Measurements from ENCODE around the gene APBA1. TPM values are rescaled to one million over a fixed set of nuclear protein-coding genes. Genes with fewer than 3 reads are reported as not detected.

Gene APBA1
- total and polyA plus RNA-seq, 2 donors (not counting 3 experiments of a cell fraction or from before 2014, with no cell fraction given) = 6.1 to 11.3 TPM

DNA sequence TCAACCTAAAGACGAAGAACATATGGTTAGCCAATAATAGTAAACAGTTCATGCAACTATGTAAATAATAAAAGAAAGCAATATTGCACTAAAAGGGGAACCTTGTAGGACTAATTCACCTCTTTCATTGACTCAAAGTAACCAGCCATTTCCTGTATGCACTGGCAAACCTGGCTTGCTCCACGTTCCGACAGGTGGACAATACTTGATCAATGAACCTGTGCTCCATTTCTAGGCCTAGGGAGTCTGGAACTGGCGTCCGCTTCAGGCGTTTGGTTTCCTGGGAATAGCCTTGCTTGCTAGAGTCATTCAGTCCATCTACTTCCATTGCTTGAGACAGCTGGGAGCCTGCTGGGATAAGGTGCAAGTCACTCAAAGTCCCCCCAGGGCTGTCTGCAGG lies 46.0 kb upstream of the APBA1 start:
- FAIRE-seq (no peak), DNase-seq (ENCODE audit: low read depth, low spot score) (no peak)
- Histone ChIP-seq H3K27ac (ENCODE audit: insufficient read depth, low read depth, low read length) (no peak overlapping the region), H4K20me1 (replicated peaks; ENCODE audit: control insufficient read depth, extremely low read depth, insufficient read depth, low read length) (no peaks in the 10 kb centered on the region), H3K4me2 (ENCODE audit: insufficient read depth, low read length) (no peak overlapping the region), H3K9me3 (replicated peaks; ENCODE audit: control insufficient read depth, insufficient read depth, low read length) (no peaks in the 10 kb centered on the region), H3K4me3 (replicated peaks in 1 of 3; ENCODE audit: insufficient read depth in 1 of 3, low read depth in 1 of 3, low read length in 3 of 3) (no peak overlapping the region), H3K27me3 (ENCODE audit: control insufficient read depth in 2 of 2, insufficient read depth in 2 of 2, low read length in 2 of 2) (no peaks in the 10 kb centered on the region), H3K36me3 (ENCODE audit: control insufficient read depth in 2 of 2, extremely low read depth in 1 of 2, insufficient read depth in 2 of 2, low read length in 2 of 2) (peaks cover 3 to 5% of the 10 kb centered on the region in 2 experiments), H3K9ac (replicated peaks; ENCODE audit: extremely low read depth, insufficient read depth, low read length) (no peak overlapping the region), H3K4me1 (ENCODE audit: control insufficient read depth, extremely low read depth, insufficient read depth, low read length) (no peaks in the 10 kb centered on the region), H3K79me2 (ENCODE audit: control insufficient read depth, insufficient read depth, low read length) (no peaks in the 10 kb centered on the region), H3K9me1 (replicated peaks; ENCODE audit: control insufficient read depth, extremely low read depth, insufficient read depth, low read length) (no peaks in the 10 kb centered on the region), H2AFZ (ENCODE audit: low read depth, low read length) (no peak overlapping the region)
- intact Hi-C loops (cut with micrococcal nuclease) = no loop called here
- TF ChIP-seq GATA2 (IDR thresholded peaks at IDR 0.05; ENCODE audit: insufficient read depth, insufficient read length, low read depth, low read length) = no peak
- TF ChIP-seq EZH2 (IDR thresholded peaks at IDR 0.05; ENCODE audit: borderline replicate concordance, low read depth, low read length, severe bottlenecking) = no peak
- no peak for TF ChIP-seq MYC (IDR thresholded peaks at IDR 0.05; ENCODE audit: low read depth, low read length)
- no peak for TF ChIP-seq JUN (IDR thresholded peaks at IDR 0.05; ENCODE audit: borderline replicate concordance, insufficient read depth, insufficient read length, low read depth)
- TF ChIP-seq, protein P1, sequence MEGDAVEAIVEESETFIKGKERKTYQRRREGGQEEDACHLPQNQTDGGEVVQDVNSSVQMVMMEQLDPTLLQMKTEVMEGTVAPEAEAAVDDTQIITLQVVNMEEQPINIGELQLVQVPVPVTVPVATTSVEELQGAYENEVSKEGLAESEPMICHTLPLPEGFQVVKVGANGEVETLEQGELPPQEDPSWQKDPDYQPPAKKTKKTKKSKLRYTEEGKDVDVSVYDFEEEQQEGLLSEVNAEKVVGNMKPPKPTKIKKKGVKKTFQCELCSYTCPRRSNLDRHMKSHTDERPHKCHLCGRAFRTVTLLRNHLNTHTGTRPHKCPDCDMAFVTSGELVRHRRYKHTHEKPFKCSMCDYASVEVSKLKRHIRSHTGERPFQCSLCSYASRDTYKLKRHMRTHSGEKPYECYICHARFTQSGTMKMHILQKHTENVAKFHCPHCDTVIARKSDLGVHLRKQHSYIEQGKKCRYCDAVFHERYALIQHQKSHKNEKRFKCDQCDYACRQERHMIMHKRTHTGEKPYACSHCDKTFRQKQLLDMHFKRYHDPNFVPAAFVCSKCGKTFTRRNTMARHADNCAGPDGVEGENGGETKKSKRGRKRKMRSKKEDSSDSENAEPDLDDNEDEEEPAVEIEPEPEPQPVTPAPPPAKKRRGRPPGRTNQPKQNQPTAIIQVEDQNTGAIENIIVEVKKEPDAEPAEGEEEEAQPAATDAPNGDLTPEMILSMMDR (IDR thresholded peaks at IDR 0.05; ENCODE audit: extremely low read depth in 1 of 2, insufficient read depth in 1 of 2, low read depth in 1 of 2, low read length in 2 of 2) = no peak
- TF ChIP-seq FOS (IDR thresholded peaks at IDR 0.05; ENCODE audit: borderline replicate concordance, insufficient read depth, low read length) = no peak
- TF ChIP-seq POLR2A (IDR thresholded peaks at IDR 0.05; ENCODE audit: low read depth, low read length) = no peak
- no peak for TF ChIP-seq POLR2AphosphoS5 (IDR thresholded peaks at IDR 0.05; ENCODE audit: insufficient read depth, low read depth, low read length)
- TF ChIP-seq, protein P2, sequence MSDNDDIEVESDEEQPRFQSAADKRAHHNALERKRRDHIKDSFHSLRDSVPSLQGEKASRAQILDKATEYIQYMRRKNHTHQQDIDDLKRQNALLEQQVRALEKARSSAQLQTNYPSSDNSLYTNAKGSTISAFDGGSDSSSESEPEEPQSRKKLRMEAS (IDR thresholded peaks at IDR 0.05; ENCODE audit: insufficient read depth, insufficient read length) = no peak
- BruUV-seq (replicated peaks) = no TSS peak
- POLR2A ChIA-PET = no interaction called here
- dilution Hi-C loops (cut with MboI; ENCODE audit: extremely low pct_ligation_motif_present, low sequenced_read_pairs) = no loop called here
- CTCF ChIA-PET = no interaction called here
